ENCODE measurements around the gene GNAT1.
A peak's percentile ranks its signal among the peaks of the same experiment; 100 is the strongest.

GNAT1 gene

GRCh38 chr3:50232303-50232702, 40.9 kb downstream of the GNAT1 start:
- peak overlapping the region in 1 of 3 experiments; percentile 85 for H3K27ac Mint-ChIP-seq
- TF ChIP-seq CTCF (IDR thresholded peaks at IDR 0.05; ENCODE audit: unreplicated experiment in 3 of 3) = no peak
- peak overlapping the region in 1 of 3 experiments; percentile 79 for H3K4me3 Mint-ChIP-seq
- peaks cover 33% of the 10 kb centered on the region for H3K4me1 Mint-ChIP-seq
- no peaks in the 10 kb centered on the region for H3K36me3 Mint-ChIP-seq (ENCODE audit: low read depth)
- no peaks in the 10 kb centered on the region for H3K9me3 Mint-ChIP-seq
- no peaks in the 10 kb centered on the region for H3K27me3 Mint-ChIP-seq (ENCODE audit: low read depth)

GRCh38 chr3:50233176-50233575, 41.8 kb downstream of the GNAT1 start:
- Mint-ChIP-seq H3K27ac (peak overlapping the region; percentile 76 to 91 (median 85)), H3K36me3 (ENCODE audit: low read depth) (no peaks in the 10 kb centered on the region), H3K4me1 (peaks cover 34% of the 10 kb centered on the region), H3K4me3 (peak overlapping the region in 2 of 3 experiments; percentile 64 to 79), H3K9me3 (no peaks in the 10 kb centered on the region), H3K27me3 (ENCODE audit: low read depth) (no peaks in the 10 kb centered on the region)
- TF ChIP-seq CTCF (IDR thresholded peaks at IDR 0.05; ENCODE audit: unreplicated experiment in 3 of 3) = no peak

- Mint-ChIP-seq H3K36me3 (ENCODE audit: low read depth) (peaks cover 3% of the 10 kb centered on the region), H3K4me3 (peak within 1 kb of the TSS; percentile 98 to 99 (median 99)), H3K9me3 (no peaks in the 10 kb centered on the region), H3K27me3 (ENCODE audit: low read depth) (no peaks in the 10 kb centered on the region), H3K4me1 (peaks cover 38% of the 10 kb centered on the region), H3K27ac (peak within 1 kb of the TSS; percentile 84 to 98 (median 96))
- no peak for TF ChIP-seq CTCF (IDR thresholded peaks at IDR 0.05; ENCODE audit: unreplicated experiment in 3 of 3)
Observed at GRCh38 chr3:50235716-50236483, 44.5 kb downstream of the GNAT1 start, which contains the start of gene GNAI2. TSS of gene GNAI2 (plus strand) at chr3:50236204. CDS start at chr3:50236336, 132 bp downstream.

- Mint-ChIP-seq H3K27me3 (ENCODE audit: low read depth) (no peaks in the 10 kb centered on the region), H3K4me3 (peak overlapping the region; percentile 98 to 99 (median 99)), H3K36me3 (ENCODE audit: low read depth) (peaks cover 3% of the 10 kb centered on the region), H3K9me3 (no peaks in the 10 kb centered on the region), H3K27ac (peak overlapping the region; percentile 84 to 98 (median 96)), H3K4me1 (peaks cover 45% of the 10 kb centered on the region)
- no peak for TF ChIP-seq CTCF (IDR thresholded peaks at IDR 0.05; ENCODE audit: unreplicated experiment in 3 of 3)
Observed at GRCh38 chr3:50236484-50237132, 45.2 kb downstream of the GNAT1 start.

GRCh38 chr3:50237133-50237651, 45.8 kb downstream of the GNAT1 start:
- H3K27ac Mint-ChIP-seq = peak overlapping the region; percentile 84 to 98 (median 96)
- H3K4me1 Mint-ChIP-seq = peaks cover 45% of the 10 kb centered on the region
- peaks cover 3% of the 10 kb centered on the region for H3K36me3 Mint-ChIP-seq (ENCODE audit: low read depth)
- no peaks in the 10 kb centered on the region for H3K9me3 Mint-ChIP-seq
- H3K27me3 Mint-ChIP-seq (ENCODE audit: low read depth) = no peaks in the 10 kb centered on the region
- H3K4me3 Mint-ChIP-seq = peak overlapping the region; percentile 98 to 99 (median 99)
- no peak for TF ChIP-seq CTCF (IDR thresholded peaks at IDR 0.05; ENCODE audit: unreplicated experiment in 3 of 3)
